ENCODE data around the gene MEGF11. TPM values are rescaled to one million over a fixed set of nuclear protein-coding genes. Genes with fewer than 3 reads are reported as not detected.

MEGF11 gene
- total RNA-seq, 1 donor from 2014 or later: 0.60 TPM

- no peaks in the 10 kb centered on the region for H3K4me1 Mint-ChIP-seq (ENCODE audit: low read depth)
- H3K27ac Mint-ChIP-seq: no peak overlapping the region
- TF ChIP-seq CTCF (IDR thresholded peaks at IDR 0.05; ENCODE audit: unreplicated experiment): no peak
- H3K36me3 Mint-ChIP-seq (ENCODE audit: insufficient read depth): no peaks in the 10 kb centered on the region
- no peak for DNase-seq (ENCODE audit: low spot score, unreplicated experiment)
- no peaks in the 10 kb centered on the region for H3K9me3 Mint-ChIP-seq (ENCODE audit: low read depth)
- peaks cover 30% of the 10 kb centered on the region for H3K27me3 Mint-ChIP-seq
- H3K4me3 Mint-ChIP-seq (ENCODE audit: low read depth): no peak overlapping the region
Measured at GRCh38 chr15:66155065-66155464, 98.5 kb downstream of the MEGF11 start.

GRCh38 chr15:66154581-66154980 lies 99.0 kb downstream of the MEGF11 start:
- H3K36me3 Mint-ChIP-seq (ENCODE audit: insufficient read depth): no peaks in the 10 kb centered on the region
- TF ChIP-seq CTCF (IDR thresholded peaks at IDR 0.05; ENCODE audit: unreplicated experiment): no peak
- no peak overlapping the region for H3K27ac Mint-ChIP-seq
- H3K4me1 Mint-ChIP-seq (ENCODE audit: low read depth): no peaks in the 10 kb centered on the region
- no peak for DNase-seq (ENCODE audit: low spot score, unreplicated experiment)
- H3K4me3 Mint-ChIP-seq (ENCODE audit: low read depth): no peak overlapping the region
- H3K9me3 Mint-ChIP-seq (ENCODE audit: low read depth): no peaks in the 10 kb centered on the region
- peaks cover 30% of the 10 kb centered on the region for H3K27me3 Mint-ChIP-seq

DNA sequence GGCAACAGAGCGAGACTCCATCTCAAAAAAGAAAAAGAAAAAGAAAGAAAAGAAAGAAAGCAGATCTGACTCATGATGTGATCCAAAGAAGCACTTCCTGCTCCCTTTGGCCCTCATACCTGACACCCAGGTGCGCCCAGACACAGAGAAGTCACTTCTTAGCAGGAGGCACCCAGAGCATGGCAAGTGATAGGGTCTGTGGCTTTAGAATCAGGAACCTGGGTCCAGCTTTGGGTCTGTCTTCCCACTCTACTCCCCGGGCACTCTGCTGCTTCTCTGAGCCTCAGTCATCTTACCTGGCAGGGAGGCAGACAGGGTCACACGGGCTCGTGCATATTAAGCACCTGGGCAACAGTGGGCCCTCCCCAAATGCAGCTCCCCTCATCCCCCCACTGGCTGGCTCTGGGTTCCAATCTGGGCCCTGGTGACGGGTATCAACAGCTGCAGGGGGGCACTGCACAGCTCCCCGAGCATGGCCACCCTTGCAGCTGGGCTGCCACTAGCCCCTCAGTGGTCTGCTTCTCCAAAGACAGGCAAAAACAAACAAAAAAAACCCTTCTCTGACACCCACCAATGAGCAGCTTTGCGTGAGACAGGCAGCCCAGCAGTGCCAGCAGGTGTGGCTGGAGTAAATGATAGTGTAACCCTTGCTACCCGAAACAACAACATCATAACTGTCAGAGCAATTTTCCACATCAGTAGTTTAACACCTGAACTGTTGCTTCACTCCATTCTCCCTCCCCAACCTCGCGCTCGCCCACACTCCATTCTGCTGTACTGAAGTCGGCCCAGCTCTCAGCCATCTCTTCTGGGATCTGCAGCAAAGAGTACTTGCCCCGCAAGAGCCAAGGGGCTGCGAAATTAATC lies 99.8 kb downstream of the MEGF11 start:
- TF ChIP-seq CTCF (IDR thresholded peaks at IDR 0.05; ENCODE audit: unreplicated experiment): no peak
- Mint-ChIP-seq H3K4me3 (ENCODE audit: low read depth) (no peak overlapping the region), H3K27me3 (peaks cover 31% of the 10 kb centered on the region), H3K9me3 (ENCODE audit: low read depth) (no peaks in the 10 kb centered on the region), H3K4me1 (ENCODE audit: low read depth) (no peaks in the 10 kb centered on the region), H3K27ac (no peak overlapping the region), H3K36me3 (ENCODE audit: insufficient read depth) (no peaks in the 10 kb centered on the region)
- DNase-seq (ENCODE audit: low spot score, unreplicated experiment): no peak

- no peak for TF ChIP-seq CTCF (IDR thresholded peaks at IDR 0.05; ENCODE audit: unreplicated experiment)
- DNase-seq (ENCODE audit: low spot score, unreplicated experiment): no peak
- no peaks in the 10 kb centered on the region for H3K9me3 Mint-ChIP-seq (ENCODE audit: low read depth)
- peaks cover 34% of the 10 kb centered on the region for H3K27me3 Mint-ChIP-seq
- H3K4me1 Mint-ChIP-seq (ENCODE audit: low read depth): peaks cover 1% of the 10 kb centered on the region
- H3K4me3 Mint-ChIP-seq (ENCODE audit: low read depth): no peak overlapping the region
- no peaks in the 10 kb centered on the region for H3K36me3 Mint-ChIP-seq (ENCODE audit: insufficient read depth)
- no peak overlapping the region for H3K27ac Mint-ChIP-seq
Measured at GRCh38 chr15:66152650-66153049, 100.9 kb downstream of the MEGF11 start.

GRCh38 chr15:66151809-66152208 lies 101.7 kb downstream of the MEGF11 start:
- H3K27me3 Mint-ChIP-seq: peaks cover 38% of the 10 kb centered on the region
- H3K4me1 Mint-ChIP-seq (ENCODE audit: low read depth): peaks cover 1% of the 10 kb centered on the region
- no peak overlapping the region for H3K4me3 Mint-ChIP-seq (ENCODE audit: low read depth)
- DNase-seq (ENCODE audit: low spot score, unreplicated experiment): no peak
- no peak for TF ChIP-seq CTCF (IDR thresholded peaks at IDR 0.05; ENCODE audit: unreplicated experiment)
- no peaks in the 10 kb centered on the region for H3K36me3 Mint-ChIP-seq (ENCODE audit: insufficient read depth)
- H3K9me3 Mint-ChIP-seq (ENCODE audit: low read depth): no peaks in the 10 kb centered on the region
- H3K27ac Mint-ChIP-seq: no peak overlapping the region
